Measurements from ENCODE around the gene KCNH4.

DNA sequence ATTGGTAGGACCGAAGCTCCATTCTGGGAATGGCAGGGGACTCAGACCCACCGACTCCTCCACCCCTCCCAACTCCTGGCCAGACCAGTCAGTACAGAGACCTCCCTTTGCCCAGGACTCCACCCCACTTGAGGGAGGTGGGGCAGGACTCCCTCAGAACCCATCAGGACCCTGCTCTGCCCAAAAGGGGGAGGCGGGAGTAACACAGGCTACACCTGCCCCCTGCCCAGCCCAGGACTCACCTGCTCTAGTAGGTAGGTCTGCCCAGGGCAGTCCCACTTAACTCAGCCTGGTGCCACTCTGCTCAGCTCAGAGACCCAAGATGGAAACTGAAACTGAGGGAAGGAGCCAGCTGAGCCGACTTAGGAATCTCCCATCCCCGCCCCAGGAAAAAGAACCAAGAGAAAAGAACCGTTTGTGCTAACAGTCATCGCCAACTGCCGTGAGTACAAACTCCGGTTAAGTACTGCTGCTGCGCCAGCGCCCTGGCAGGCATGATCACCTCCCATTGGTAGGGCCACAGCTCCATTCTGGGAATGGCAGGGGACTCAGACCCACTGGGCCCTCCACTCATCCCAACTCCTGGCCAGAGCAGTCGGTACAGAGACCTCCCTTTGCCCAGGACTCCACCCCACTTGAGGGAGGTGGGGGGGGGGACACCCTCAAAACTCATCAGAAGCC is 68.9 kb downstream of the KCNH4 start:
- TF ChIP-seq TOE1 (IDR thresholded peaks at IDR 0.05; ENCODE audit: borderline replicate concordance) (no peak), TOE1 (CRISPR knock-in tag; IDR thresholded peaks at IDR 0.05; ENCODE audit: borderline replicate concordance, low read depth) (no peak), ZNF212 (CRISPR knock-in tag; IDR thresholded peaks at IDR 0.05) (no peak), MXI1 (IDR thresholded peaks at IDR 0.05; ENCODE audit: low read depth, low read length) (no peak), ZKSCAN1 (IDR thresholded peaks at IDR 0.05; ENCODE audit: low read depth, low read length) (no peak), ZNF764 (CRISPR knock-in tag; IDR thresholded peaks at IDR 0.05; ENCODE audit: low read depth) (no peak), PHF21A (IDR thresholded peaks at IDR 0.05; ENCODE audit: borderline replicate concordance, low read depth) (no peak), POLR2A (conservative IDR thresholded peaks at IDR 0.05) (no peak)
- TF ChIP-seq, protein P1, sequence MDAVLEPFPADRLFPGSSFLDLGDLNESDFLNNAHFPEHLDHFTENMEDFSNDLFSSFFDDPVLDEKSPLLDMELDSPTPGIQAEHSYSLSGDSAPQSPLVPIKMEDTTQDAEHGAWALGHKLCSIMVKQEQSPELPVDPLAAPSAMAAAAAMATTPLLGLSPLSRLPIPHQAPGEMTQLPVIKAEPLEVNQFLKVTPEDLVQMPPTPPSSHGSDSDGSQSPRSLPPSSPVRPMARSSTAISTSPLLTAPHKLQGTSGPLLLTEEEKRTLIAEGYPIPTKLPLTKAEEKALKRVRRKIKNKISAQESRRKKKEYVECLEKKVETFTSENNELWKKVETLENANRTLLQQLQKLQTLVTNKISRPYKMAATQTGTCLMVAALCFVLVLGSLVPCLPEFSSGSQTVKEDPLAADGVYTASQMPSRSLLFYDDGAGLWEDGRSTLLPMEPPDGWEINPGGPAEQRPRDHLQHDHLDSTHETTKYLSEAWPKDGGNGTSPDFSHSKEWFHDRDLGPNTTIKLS (IDR thresholded peaks at IDR 0.05; ENCODE audit: borderline replicate concordance, low read depth), result no peak

Data from K562 (cell line).